Right cardiac atrium (tissue), 5 donors: ENCODE data around the gene GDPD2. TPM values are rescaled to one million over a fixed set of nuclear protein-coding genes. Genes with fewer than 3 reads are reported as not detected.

Experiments used
- ATAC-seq, 2 donors: fragments of 200-7000 bp; cut with Tn5 transposase; one replicate each; pipeline versions ENCODE4 v1.8.0 to v1.9.1; 2020; ENCODE audit warnings: moderate library complexity in 2 of 2, mild to moderate bottlenecking in 1 of 2
- DNase-seq, 3 donors: peaks; one replicate each; pipeline ENCODE4 v3.0.0-alpha.2; 2020
- H3K27ac ChIP-seq: one replicate; pipeline ENCODE4 v1.5.1; 2013; ENCODE audit warnings: mild to moderate bottlenecking, low read length, control low read depth, moderate library complexity
- H3K27me3 ChIP-seq: one replicate; pipeline ENCODE4 v1.6.1; 2013; ENCODE audit not compliant: control insufficient read depth, insufficient read depth
- H3K4me1 ChIP-seq: one replicate; pipeline ENCODE4 v1.6.1; 2013; ENCODE audit warnings: low read length; ENCODE audit not compliant: control insufficient read depth, insufficient read depth
- H3K4me3 ChIP-seq: one replicate; pipeline ENCODE4 v1.5.1; 2013; ENCODE audit warnings: low read length, control low read depth
- H3K9me3 ChIP-seq: one replicate; pipeline ENCODE4 v1.6.1; 2013; ENCODE audit warnings: low read length; ENCODE audit not compliant: control insufficient read depth
- WGBS: extraction: QIAGEN DNeasy Blood & Tissue Kit; methylation state at CpG from one replicate; pipeline ENCODE4 v1.1.7; 2013; 5-methylcytosine and 5-hydroxymethylcytosine counted together
- intact Hi-C, 4 donors: fragments of 100-400 bp; cut with DNase I; formaldehyde crosslinking; loops; one replicate each; pipeline versions ENCODE4 v1.11.0 to v1.14.0; 2022 to 2023
- polyA plus RNA-seq: library from polyadenylated mRNA; stranded (reverse); fragments of 200-250 nt; gene quantifications from one replicate; pipeline ENCODE4 v1.2.3, GENCODE V29; 2013
- total RNA-seq, 4 donors: library from RNA; stranded (reverse); fragmentation: NEBNext Ultra II Directional; extraction: Animal tissue kit (Norgen Biotek cat#: 25700); gene quantifications; one replicate each; pipeline ENCODE4 v1.2.1, GENCODE V29; 2021
- donor health status: healthy with polysubstance abuse.
- donor health status: DM: no; HTN: yes; CAD: no.
- donor health status: DM: no; HTN: no; CAD: no.
- donor health status: DM: no; HTN: yes; CAD: no; lungs with severe emphysema.
- donor health status: DM: yes; HTN: yes; CAD: no.

The GDPD2 gene
- total and polyA plus RNA-seq, 5 donors: not detected

- 92% methylated on average over 15 of the region's 15 CpGs for WGBS
Observed at GRCh38 chrX:70426286-70427278, 3.5 kb downstream of the GDPD2 start.

GRCh38 chrX:70427365-70427764, 4.3 kb downstream of the GDPD2 start:
- no peaks in the 10 kb centered on the region for H3K9me3 ChIP-seq
- no peaks in the 10 kb centered on the region for H3K4me1 ChIP-seq
- no peak overlapping the region for H3K4me3 ChIP-seq
- ATAC-seq: no peak
- no peak overlapping the region for H3K27ac ChIP-seq
- 65% methylated on average over 2 of the region's 2 CpGs for WGBS
- no peaks in the 10 kb centered on the region for H3K27me3 ChIP-seq
- DNase-seq: no peak
- intact Hi-C loops: no loop called here

More at GRCh38 chrX:70426286-70427278, 3.5 kb downstream of the GDPD2 start:
- ATAC-seq (no peak), DNase-seq (peak in 1 of 3 donors; percentile 29)
- Histone ChIP-seq H3K4me3 (no peak overlapping the region), H3K27ac (no peak overlapping the region), H3K4me1 (no peaks in the 10 kb centered on the region), H3K9me3 (no peaks in the 10 kb centered on the region), H3K27me3 (no peaks in the 10 kb centered on the region)
- intact Hi-C loops: no loop called here

GRCh38 chrX:70429759-70430158, 6.6 kb downstream of the GDPD2 start:
- 84% methylated on average over 6 of the region's 6 CpGs for WGBS
- intact Hi-C loops: no loop called here
- Histone ChIP-seq H3K27me3 (no peaks in the 10 kb centered on the region), H3K27ac (no peak overlapping the region), H3K4me1 (peaks cover 3% of the 10 kb centered on the region), H3K9me3 (no peaks in the 10 kb centered on the region), H3K4me3 (no peak overlapping the region)
- no peak for DNase-seq
- no peak for ATAC-seq

GRCh38 chrX:70432936-70433847, 10.1 kb downstream of the GDPD2 start:
- WGBS: 54% methylated on average over 15 of the region's 15 CpGs
- DNase-seq (no peak), ATAC-seq (no peak)
- intact Hi-C loops: no loop called here
- Histone ChIP-seq H3K4me3 (peak overlapping the region; percentile 53), H3K4me1 (peaks cover 3% of the 10 kb centered on the region), H3K9me3 (no peaks in the 10 kb centered on the region), H3K27ac (no peak overlapping the region), H3K27me3 (no peaks in the 10 kb centered on the region)

- intact Hi-C loops: no loop called here
- DNase-seq: peak; percentile 68 to 87 (median 81)
- no peaks in the 10 kb centered on the region for H3K27me3 ChIP-seq
- H3K4me1 ChIP-seq: peaks cover 3% of the 10 kb centered on the region
- no peaks in the 10 kb centered on the region for H3K9me3 ChIP-seq
- peak overlapping the region; percentile 94 for H3K27ac ChIP-seq
- peak; percentile 80 to 81 for ATAC-seq
- under 1% methylated on average over 37 of the region's 37 CpGs for WGBS
- peak overlapping the region; percentile 53 for H3K4me3 ChIP-seq
Observed at GRCh38 chrX:70433848-70434351, 10.8 kb downstream of the GDPD2 start.

GRCh38 chrX:70434352-70434866, 11.3 kb downstream of the GDPD2 start:
- H3K27me3 ChIP-seq: no peaks in the 10 kb centered on the region
- peak; percentile 86 to 94 (median 93) for DNase-seq
- peak; percentile 96 to 97 for ATAC-seq
- H3K27ac ChIP-seq: peak overlapping the region; percentile 94
- intact Hi-C loops: no loop called here
- H3K4me3 ChIP-seq: peak overlapping the region; percentile 53
- peaks cover 3% of the 10 kb centered on the region for H3K4me1 ChIP-seq
- H3K9me3 ChIP-seq: no peaks in the 10 kb centered on the region
- WGBS: 1% methylated on average over 41 of the region's 45 CpGs

DNA sequence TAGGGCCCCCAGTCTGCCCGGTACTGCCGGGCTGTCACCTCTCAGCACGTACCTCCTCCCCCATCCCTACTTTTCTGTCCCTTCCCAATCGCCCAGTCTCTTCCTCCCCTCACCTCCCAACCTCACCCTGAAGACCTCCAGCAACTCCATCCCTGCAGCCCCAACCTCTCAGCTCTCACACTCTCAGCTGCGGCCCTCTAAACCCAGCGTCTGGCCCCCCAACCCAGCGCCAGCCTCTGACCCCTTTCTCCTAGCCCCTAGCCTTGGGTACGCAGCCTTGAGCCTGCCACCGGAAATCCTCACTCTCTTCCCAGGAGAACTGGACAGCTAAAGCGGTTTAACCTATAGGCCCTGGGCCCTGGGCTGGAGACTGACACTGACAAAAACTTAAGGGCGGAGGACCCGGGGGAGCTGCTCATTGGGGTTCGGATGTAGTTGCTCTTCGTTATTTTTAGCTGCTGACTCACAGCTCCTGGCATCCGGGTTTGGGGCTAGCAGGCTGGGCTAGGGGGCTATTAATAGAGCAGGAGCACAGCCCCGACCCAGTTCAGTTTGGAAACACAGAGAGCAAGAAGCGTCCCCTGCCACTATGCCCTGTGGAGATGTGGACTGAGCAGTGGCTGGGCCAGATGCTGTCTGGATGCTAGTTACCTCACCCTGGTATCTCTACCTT, 11.9 kb downstream of the GDPD2 start:
- no peaks in the 10 kb centered on the region for H3K9me3 ChIP-seq
- peak overlapping the region; percentile 53 for H3K4me3 ChIP-seq
- H3K27me3 ChIP-seq: no peaks in the 10 kb centered on the region
- DNase-seq (peak; percentile 44 to 65 (median 62)), ATAC-seq (peak; percentile 28 to 50)
- peaks cover 3% of the 10 kb centered on the region for H3K4me1 ChIP-seq
- WGBS: 9% methylated on average over 17 of the region's 17 CpGs
- intact Hi-C loops: no loop called here
- H3K27ac ChIP-seq: peak overlapping the region; percentile 96

DNA sequence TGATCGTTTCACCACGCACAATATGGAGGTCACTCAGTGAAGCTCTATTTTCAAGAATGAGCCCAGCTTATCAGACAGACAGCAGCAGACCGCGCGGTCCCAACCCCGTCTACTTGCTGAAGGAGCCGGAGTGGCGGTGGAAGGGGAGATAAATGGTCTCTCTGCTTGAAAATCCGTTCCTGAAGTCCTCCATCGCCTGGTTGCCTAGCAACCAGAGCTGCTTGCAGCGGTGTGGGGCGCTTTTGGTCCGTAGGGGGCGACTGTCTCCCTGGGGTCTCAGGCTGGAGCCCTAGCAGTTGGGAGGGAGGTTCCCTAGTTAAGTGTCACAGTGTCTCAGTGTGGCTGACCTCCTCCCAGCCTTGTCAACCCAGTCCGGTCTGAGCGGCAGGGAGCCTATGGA, 13.2 kb downstream of the GDPD2 start:
- intact Hi-C loops: no loop called here
- no peak overlapping the region for H3K4me3 ChIP-seq
- H3K27ac ChIP-seq: peak overlapping the region; percentile 58
- 20% methylated on average over 16 of the region's 16 CpGs for WGBS
- H3K27me3 ChIP-seq: no peaks in the 10 kb centered on the region
- ATAC-seq (no peak), DNase-seq (no peak)
- H3K9me3 ChIP-seq: no peaks in the 10 kb centered on the region
- H3K4me1 ChIP-seq: peaks cover 3% of the 10 kb centered on the region

DNA sequence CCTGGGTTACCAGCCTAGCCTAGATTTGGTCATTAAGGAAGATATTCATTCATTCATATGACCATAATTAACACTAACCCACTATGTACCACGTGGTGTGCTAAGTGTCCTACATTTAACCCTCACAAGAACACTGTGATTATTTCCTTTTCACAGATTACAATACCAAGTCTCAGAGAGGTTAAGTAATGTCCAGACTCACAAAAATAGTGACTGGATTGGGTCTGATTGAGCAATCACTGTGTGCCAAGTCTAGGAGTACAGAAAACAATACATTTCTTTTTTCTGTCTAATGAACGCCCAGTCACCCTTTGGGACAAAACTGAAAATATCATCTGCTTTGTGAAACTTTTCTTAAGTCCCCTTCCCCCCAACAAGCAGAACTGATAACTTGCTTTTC, 13.9 kb downstream of the GDPD2 start:
- Histone ChIP-seq H3K9me3 (no peaks in the 10 kb centered on the region), H3K4me3 (no peak overlapping the region), H3K27me3 (no peaks in the 10 kb centered on the region), H3K27ac (no peak overlapping the region), H3K4me1 (peaks cover 3% of the 10 kb centered on the region)
- ATAC-seq (no peak), DNase-seq (no peak)
- intact Hi-C loops: no loop called here
- WGBS: 37% methylated on average over 2 of the region's 2 CpGs

- H3K27ac ChIP-seq: no peak overlapping the region
- intact Hi-C loops: no loop called here
- WGBS: 75% methylated on average over 8 of the region's 8 CpGs
- H3K9me3 ChIP-seq: no peaks in the 10 kb centered on the region
- H3K4me1 ChIP-seq: peaks cover 3% of the 10 kb centered on the region
- no peaks in the 10 kb centered on the region for H3K27me3 ChIP-seq
- no peak overlapping the region for H3K4me3 ChIP-seq
- DNase-seq (no peak), ATAC-seq (no peak)
Observed at GRCh38 chrX:70437921-70438665, 15.0 kb downstream of the GDPD2 start.
